ENCODE data around the gene SLC37A1.

The SLC37A1 gene

DNA sequence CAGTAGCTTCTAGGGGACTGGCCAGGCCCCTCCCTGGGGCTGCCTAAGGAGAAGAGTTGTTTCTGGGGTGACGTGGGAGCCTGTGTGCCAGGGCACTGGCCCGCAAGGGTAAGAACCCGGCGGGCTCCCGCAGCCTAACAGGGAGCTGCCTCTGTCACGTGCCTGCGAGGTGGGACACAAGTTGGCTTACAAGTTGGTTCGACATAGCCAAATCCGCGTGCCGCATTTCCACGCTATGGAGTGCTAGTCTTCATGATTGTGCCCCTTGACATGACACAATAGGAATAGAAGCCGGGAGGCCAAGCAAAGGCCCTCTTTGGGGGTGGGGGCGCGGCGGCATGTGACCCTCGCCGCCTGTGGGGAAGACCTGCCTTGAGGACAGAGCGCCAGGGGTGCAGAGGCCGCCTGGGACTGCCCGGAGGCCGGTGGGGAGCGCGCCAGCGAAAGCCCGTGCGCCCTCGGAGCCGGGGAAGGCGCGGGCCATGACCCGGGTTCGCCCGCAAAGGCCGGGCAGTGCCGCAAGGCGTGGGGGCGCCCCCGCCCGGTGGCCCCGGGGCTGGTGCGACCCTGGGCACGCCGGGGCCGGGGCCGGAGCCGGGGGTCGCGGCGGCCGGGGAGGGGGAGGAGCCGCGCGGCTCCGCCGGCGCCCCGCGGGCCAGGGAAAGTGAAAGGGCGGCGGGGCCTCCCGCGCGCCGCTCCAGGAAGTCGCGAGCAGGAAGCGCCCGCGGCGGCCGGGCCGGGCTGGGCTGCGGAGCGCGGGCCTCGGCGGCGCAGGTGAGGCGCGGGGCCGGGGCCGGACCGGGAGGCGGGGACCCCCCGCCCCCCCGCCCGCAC, at the start of gene SLC37A1:
TSS of gene SLC37A1 (plus strand) at position 702 of the 834 bp plus-strand sequence. CDS start 4,603 bp downstream, outside the sequence.
- H3K9me3 Mint-ChIP-seq = no peaks in the 10 kb centered on the region
- H3K4me3 Mint-ChIP-seq = peak within 1 kb of the TSS; percentile 85 to 88 (median 85)
- H3K27ac Mint-ChIP-seq = peak within 1 kb of the TSS; percentile 4 to 83 (median 41)
- H3K4me1 Mint-ChIP-seq = peaks cover 10% of the 10 kb centered on the region
- no peaks in the 10 kb centered on the region for H3K36me3 Mint-ChIP-seq (ENCODE audit: low read depth)
- no peak for TF ChIP-seq CTCF (IDR thresholded peaks at IDR 0.05; ENCODE audit: unreplicated experiment in 3 of 3)
- peaks cover 47% of the 10 kb centered on the region for H3K27me3 Mint-ChIP-seq (ENCODE audit: low read depth)

DNA sequence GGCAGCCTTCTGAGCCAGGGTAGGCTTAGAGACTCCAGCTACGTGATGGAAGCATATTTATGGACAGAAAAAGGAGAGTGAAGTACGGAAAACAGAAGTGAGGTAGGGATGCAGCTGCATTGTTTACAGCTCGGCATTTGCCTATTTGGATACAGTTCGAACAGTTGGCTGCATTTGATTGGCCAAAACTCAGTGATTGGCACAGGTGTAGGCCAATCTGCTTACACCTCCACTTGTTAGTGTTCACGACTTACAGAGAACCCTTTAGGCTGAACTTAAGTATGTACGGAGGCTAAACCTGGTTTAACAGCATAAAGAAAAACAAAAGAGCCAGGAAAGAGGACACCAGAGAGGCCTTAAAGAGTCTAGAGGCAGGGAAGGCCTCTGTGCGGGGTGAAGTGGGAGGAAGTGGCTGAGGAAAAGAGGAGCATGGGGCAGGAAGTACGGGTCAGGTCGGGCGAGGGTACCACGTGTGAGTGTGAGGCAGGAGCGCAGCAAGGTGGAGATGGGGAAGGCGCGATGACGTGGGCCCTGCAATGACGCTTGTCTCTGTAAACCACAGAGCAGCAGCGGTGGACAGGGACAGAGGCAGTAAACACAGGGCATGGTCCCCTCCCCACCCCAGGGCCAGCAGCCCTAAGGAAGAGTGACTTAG, 49.7 kb upstream of the SLC37A1 start:
- TF ChIP-seq CTCF (IDR thresholded peaks at IDR 0.05; ENCODE audit: unreplicated experiment in 3 of 3) = no peak
- H3K27ac Mint-ChIP-seq = peak overlapping the region; percentile 48 to 84 (median 55)
- H3K36me3 Mint-ChIP-seq (ENCODE audit: low read depth) = no peaks in the 10 kb centered on the region
- no peaks in the 10 kb centered on the region for H3K9me3 Mint-ChIP-seq
- H3K27me3 Mint-ChIP-seq (ENCODE audit: low read depth) = peaks cover 17% of the 10 kb centered on the region
- H3K4me3 Mint-ChIP-seq = no peak overlapping the region
- H3K4me1 Mint-ChIP-seq = peaks cover 45% of the 10 kb centered on the region

DNA sequence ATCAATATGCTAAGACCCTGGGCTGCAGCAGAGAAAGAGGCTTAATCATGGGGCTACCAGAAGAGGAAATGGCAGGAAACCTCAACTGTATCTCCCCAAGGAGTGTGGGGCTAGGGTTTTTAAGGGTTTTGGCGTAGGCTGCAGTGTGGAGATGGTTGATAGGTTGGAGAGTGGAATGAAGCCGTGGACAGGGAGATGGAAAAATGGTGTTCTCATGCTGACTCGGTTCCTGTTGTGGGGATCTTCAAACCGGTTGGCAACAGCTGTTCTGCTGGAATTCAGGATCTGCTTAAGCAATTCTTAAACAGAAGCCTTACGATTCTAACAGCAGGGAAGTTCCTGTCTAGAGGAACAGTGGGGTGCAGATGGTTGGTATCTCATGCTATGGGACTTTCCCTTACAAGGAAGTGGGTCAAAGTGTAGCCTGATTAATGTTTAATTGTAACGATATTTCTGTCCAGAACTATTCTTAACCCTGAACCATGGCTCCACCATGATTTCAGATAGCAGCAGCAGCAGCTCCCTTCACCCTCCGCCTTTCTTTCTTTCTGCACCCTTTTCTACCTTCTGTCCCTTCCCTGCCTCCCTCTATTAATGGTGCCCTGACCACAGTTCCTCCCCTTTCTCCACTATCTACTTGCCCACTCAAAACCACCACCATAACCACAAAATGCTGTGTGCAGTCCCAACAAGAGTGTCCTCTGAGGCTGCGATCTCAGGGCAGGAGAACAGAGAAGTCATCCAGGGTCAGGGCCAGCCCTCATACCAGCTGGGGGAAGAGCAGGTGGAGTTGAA, 48.4 kb upstream of the SLC37A1 start:
- no peak for TF ChIP-seq CTCF (IDR thresholded peaks at IDR 0.05; ENCODE audit: unreplicated experiment in 3 of 3)
- peaks cover 17% of the 10 kb centered on the region for H3K27me3 Mint-ChIP-seq (ENCODE audit: low read depth)
- H3K4me3 Mint-ChIP-seq = no peak overlapping the region
- H3K36me3 Mint-ChIP-seq (ENCODE audit: low read depth) = no peaks in the 10 kb centered on the region
- H3K9me3 Mint-ChIP-seq = no peaks in the 10 kb centered on the region
- H3K4me1 Mint-ChIP-seq = peaks cover 45% of the 10 kb centered on the region
- H3K27ac Mint-ChIP-seq = peak overlapping the region; percentile 70 to 87 (median 70)

GRCh38 chr21:42465803-42466127, 47.9 kb upstream of the SLC37A1 start:
- Mint-ChIP-seq H3K36me3 (ENCODE audit: low read depth) (no peaks in the 10 kb centered on the region), H3K9me3 (no peaks in the 10 kb centered on the region), H3K4me1 (peaks cover 45% of the 10 kb centered on the region), H3K4me3 (no peak overlapping the region), H3K27me3 (ENCODE audit: low read depth) (peaks cover 14% of the 10 kb centered on the region), H3K27ac (peak overlapping the region in 1 of 3 experiments; percentile 87)
- no peak for TF ChIP-seq CTCF (IDR thresholded peaks at IDR 0.05; ENCODE audit: unreplicated experiment in 3 of 3)

DNA sequence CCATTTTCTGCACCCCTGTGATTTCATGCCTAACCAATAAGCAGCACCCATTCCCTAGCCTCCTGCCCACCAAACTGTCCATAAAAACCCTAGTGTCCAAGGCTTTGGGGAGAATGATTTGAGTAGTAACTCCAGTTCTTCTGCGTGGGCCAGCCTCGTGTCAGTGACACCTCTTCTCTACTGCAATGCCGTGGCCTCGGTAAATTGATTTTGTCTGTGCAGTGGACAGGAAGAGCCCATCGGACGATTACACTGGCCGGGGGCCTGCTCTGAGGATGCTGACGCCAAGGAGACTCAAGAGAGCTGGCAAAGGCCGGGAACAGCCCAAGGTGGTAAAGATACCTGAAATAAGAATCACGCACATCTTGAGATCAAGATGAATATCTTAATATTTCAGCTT, 47.0 kb upstream of the SLC37A1 start:
- no peaks in the 10 kb centered on the region for H3K9me3 Mint-ChIP-seq
- no peak for TF ChIP-seq CTCF (IDR thresholded peaks at IDR 0.05; ENCODE audit: unreplicated experiment in 3 of 3)
- peaks cover 14% of the 10 kb centered on the region for H3K27me3 Mint-ChIP-seq (ENCODE audit: low read depth)
- no peak overlapping the region for H3K27ac Mint-ChIP-seq
- H3K4me3 Mint-ChIP-seq = no peak overlapping the region
- peaks cover 40% of the 10 kb centered on the region for H3K4me1 Mint-ChIP-seq
- no peaks in the 10 kb centered on the region for H3K36me3 Mint-ChIP-seq (ENCODE audit: low read depth)
